ENCODE results near the gene SHKBP1.

DNA sequence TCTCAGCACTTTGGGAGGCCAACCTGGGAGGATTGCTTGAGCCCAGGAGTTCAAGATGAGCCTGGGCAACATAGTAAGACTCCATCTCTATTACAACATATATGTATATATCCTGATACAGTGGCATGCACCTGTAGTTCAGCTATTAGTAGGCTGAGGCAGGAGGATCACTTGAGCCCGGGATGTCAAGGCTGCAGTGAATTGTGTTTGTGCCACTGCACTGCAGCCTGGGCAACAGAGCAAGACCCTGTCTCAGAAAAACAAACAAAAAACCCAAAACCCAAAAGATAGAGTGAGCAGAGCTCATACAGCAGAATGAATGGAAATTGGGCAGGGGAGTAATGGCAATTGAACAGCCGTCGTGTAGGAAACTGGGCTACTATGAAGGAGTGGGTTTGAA, 17.3 kb upstream of the SHKBP1 start:
- no peak for TF ChIP-seq GATA2 (IDR thresholded peaks at IDR 0.05; ENCODE audit: low read depth, low read length)
- TF ChIP-seq GATA3 (IDR thresholded peaks at IDR 0.05; ENCODE audit: low read depth, low read length) = no peak
